ENCODE results near the gene GPR25. TPM values are rescaled to one million over a fixed set of nuclear protein-coding genes. Genes with fewer than 3 reads are reported as not detected.

Gene GPR25
- total RNA-seq, 2 experiments from 2014 or later, result 2.7 to 3.3 TPM

DNA sequence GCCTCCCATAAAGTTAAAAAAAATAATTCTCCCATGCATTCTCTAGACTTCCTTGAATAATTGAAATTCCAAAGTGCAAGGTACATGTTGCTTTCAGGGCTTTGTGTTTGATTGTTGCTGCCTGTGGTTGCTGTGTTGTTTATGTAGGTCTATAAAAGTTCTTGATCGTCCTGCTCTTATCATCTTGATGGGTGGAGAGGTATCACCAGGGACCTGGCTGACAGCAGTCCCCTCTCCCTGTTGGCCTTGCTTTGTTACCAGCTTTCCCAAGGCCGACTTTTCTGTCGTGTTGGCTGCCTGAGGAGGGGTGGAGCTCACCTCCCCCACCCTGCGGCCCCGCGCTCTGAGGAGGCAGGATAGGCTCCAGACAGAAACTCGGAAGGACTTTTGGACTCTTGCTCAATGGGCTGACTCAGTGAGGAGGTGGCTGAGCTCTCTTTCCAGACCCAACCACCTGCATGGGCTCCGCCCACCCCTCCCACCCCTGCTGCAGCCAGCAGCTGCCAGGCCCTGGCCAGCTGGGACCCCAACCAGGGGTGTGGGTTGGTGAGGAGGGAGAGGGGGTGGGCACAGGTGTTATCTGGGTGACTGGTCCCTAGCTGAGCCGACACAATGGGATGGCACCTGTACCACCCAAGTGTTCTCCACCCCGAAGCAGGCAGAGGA lies 23.9 kb downstream of the GPR25 start:
- no peak overlapping the region for H3K27ac Mint-ChIP-seq
- Histone ChIP-seq H3K27me3 (ENCODE audit: control insufficient read depth in 1 of 2, insufficient read depth in 2 of 2, low read length in 2 of 2) (peaks cover 3 to 18% of the 10 kb centered on the region in 2 experiments), H3K4me3 (ENCODE audit: low read length) (no peak overlapping the region), H3K4me1 (ENCODE audit: insufficient read depth, low read length) (peaks cover 6% of the 10 kb centered on the region), H3K9me3 (ENCODE audit: control insufficient read depth in 1 of 2, insufficient read depth in 1 of 2, low read length in 2 of 2) (no peaks in the 10 kb centered on the region), H3K27ac (ENCODE audit: low read depth in 1 of 2, low read length in 2 of 2) (no peak overlapping the region), H3K36me3 (ENCODE audit: insufficient read depth, low read length) (no peaks in the 10 kb centered on the region)
- no peak overlapping the region for H3K4me3 Mint-ChIP-seq
- ChIA-PET CTCF (no interaction called here), POLR2A (interaction anchor here (0.6 kb wide), 1 partner anchor 11 kb away, joined by 3 read pairs; no protein-coding TSS in a partner anchor)
- intact Hi-C loops (cut with DNase I, micrococcal nuclease), result no loop called here
- no peak for ATAC-seq (ENCODE audit: poor library complexity)
- H3K4me1 Mint-ChIP-seq (ENCODE audit: low read depth), result peaks cover 7% of the 10 kb centered on the region
- no peak for DNase-seq
- no peaks in the 10 kb centered on the region for H3K36me3 Mint-ChIP-seq (ENCODE audit: low read depth)
- no peaks in the 10 kb centered on the region for H3K9me3 Mint-ChIP-seq
- H3K27me3 Mint-ChIP-seq, result peaks cover 14% of the 10 kb centered on the region
- TF ChIP-seq, protein P1, sequence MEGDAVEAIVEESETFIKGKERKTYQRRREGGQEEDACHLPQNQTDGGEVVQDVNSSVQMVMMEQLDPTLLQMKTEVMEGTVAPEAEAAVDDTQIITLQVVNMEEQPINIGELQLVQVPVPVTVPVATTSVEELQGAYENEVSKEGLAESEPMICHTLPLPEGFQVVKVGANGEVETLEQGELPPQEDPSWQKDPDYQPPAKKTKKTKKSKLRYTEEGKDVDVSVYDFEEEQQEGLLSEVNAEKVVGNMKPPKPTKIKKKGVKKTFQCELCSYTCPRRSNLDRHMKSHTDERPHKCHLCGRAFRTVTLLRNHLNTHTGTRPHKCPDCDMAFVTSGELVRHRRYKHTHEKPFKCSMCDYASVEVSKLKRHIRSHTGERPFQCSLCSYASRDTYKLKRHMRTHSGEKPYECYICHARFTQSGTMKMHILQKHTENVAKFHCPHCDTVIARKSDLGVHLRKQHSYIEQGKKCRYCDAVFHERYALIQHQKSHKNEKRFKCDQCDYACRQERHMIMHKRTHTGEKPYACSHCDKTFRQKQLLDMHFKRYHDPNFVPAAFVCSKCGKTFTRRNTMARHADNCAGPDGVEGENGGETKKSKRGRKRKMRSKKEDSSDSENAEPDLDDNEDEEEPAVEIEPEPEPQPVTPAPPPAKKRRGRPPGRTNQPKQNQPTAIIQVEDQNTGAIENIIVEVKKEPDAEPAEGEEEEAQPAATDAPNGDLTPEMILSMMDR (IDR thresholded peaks at IDR 0.05), result no peak

DNA sequence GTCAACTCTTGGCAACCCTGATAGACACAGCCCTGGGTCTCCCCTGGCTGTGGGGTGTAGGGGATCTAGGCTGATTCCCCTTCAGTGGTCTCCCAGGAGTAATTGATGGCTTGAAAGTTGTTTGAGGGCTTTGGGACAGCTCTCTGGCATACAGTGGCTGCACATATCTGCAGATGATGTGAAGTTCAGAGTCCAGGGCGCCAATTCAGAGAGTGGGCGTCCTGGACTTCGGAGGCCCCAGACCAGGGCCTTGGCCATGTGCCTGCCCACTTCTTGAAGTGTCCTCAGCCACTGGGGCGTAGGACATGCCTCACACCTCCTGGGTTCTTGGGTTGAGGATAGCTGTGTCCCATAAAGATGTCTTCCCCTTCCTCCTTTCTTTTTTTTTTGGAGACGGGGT lies 24.5 kb downstream of the GPR25 start:
- Histone ChIP-seq H3K4me3 (ENCODE audit: low read length) (no peak overlapping the region), H3K27ac (ENCODE audit: low read depth in 1 of 2, low read length in 2 of 2) (no peak overlapping the region), H3K36me3 (ENCODE audit: insufficient read depth, low read length) (no peaks in the 10 kb centered on the region), H3K9me3 (ENCODE audit: control insufficient read depth in 1 of 2, insufficient read depth in 1 of 2, low read length in 2 of 2) (no peaks in the 10 kb centered on the region), H3K27me3 (ENCODE audit: control insufficient read depth in 1 of 2, insufficient read depth in 2 of 2, low read length in 2 of 2) (peaks cover 3 to 13% of the 10 kb centered on the region in 2 experiments), H3K4me1 (ENCODE audit: insufficient read depth, low read length) (peaks cover 2% of the 10 kb centered on the region)
- Mint-ChIP-seq H3K36me3 (ENCODE audit: low read depth) (no peaks in the 10 kb centered on the region), H3K4me3 (no peak overlapping the region), H3K27ac (no peak overlapping the region), H3K9me3 (no peaks in the 10 kb centered on the region), H3K4me1 (ENCODE audit: low read depth) (peaks cover under 1% of the 10 kb centered on the region), H3K27me3 (peaks cover 8% of the 10 kb centered on the region)
- ChIA-PET CTCF (no interaction called here), POLR2A (no interaction called here)
- ATAC-seq (ENCODE audit: poor library complexity), result no peak
- TF ChIP-seq, protein P1 (IDR thresholded peaks at IDR 0.05), result no peak
- intact Hi-C loops (cut with DNase I, micrococcal nuclease), result no loop called here
- no peak for DNase-seq

DNA sequence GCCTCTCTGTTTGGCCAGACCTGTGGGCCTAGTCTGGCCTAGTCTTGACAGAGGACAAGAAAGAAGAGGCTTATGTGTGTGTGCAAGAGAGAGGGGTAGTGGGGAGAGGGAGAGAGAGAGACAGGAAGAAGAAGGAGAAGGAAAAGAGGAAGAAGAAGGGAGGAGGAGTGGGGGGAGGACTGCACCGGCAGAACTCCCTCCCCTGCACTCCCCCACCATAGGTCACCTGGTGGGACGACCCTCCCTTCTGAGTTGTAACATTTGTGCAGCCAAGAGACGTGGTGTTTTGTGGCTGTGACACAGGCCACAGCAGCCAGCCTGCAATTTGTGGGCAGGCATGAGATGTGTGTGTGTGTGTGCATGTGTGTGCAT lies 26.2 kb downstream of the GPR25 start:
- no peaks in the 10 kb centered on the region for H3K4me1 ChIP-seq (ENCODE audit: insufficient read depth, low read length)
- intact Hi-C loops (cut with DNase I, micrococcal nuclease), result no loop called here
- H3K27ac Mint-ChIP-seq, result no peak overlapping the region
- H3K27me3 ChIP-seq (ENCODE audit: control insufficient read depth in 1 of 2, insufficient read depth in 2 of 2, low read length in 2 of 2), result peaks cover 0 to 3% of the 10 kb centered on the region in 2 experiments
- ChIA-PET POLR2A (no interaction called here), CTCF (no interaction called here)
- H3K4me3 Mint-ChIP-seq, result no peak overlapping the region
- H3K9me3 ChIP-seq (ENCODE audit: control insufficient read depth in 1 of 2, insufficient read depth in 1 of 2, low read length in 2 of 2), result no peaks in the 10 kb centered on the region
- H3K4me1 Mint-ChIP-seq (ENCODE audit: low read depth), result no peaks in the 10 kb centered on the region
- H3K27me3 Mint-ChIP-seq, result no peaks in the 10 kb centered on the region
- no peaks in the 10 kb centered on the region for H3K36me3 ChIP-seq (ENCODE audit: insufficient read depth, low read length)
- no peaks in the 10 kb centered on the region for H3K36me3 Mint-ChIP-seq (ENCODE audit: low read depth)
- DNase-seq, result no peak
- no peak overlapping the region for H3K27ac ChIP-seq (ENCODE audit: low read depth in 1 of 2, low read length in 2 of 2)
- TF ChIP-seq, protein P1 (IDR thresholded peaks at IDR 0.05), result no peak
- no peaks in the 10 kb centered on the region for H3K9me3 Mint-ChIP-seq
- no peak for ATAC-seq (ENCODE audit: poor library complexity)
- no peak overlapping the region for H3K4me3 ChIP-seq (ENCODE audit: low read length)
